Stimulated activated CD4-positive, alpha-beta T cell treated with anti-CD3 and anti-CD28 coated beads, Interleukin-15, amount 100 ng/mL, for 48 hours (primary cell): ENCODE results near the gene ITPRID1.

Experiments used
- DNase-seq, 2 donors: peaks; one replicate each; pipeline ENCODE4 v3.0.0-alpha.2; 2020; ENCODE audit warnings: low read depth in 2 of 2

ITPRID1 gene

DNA sequence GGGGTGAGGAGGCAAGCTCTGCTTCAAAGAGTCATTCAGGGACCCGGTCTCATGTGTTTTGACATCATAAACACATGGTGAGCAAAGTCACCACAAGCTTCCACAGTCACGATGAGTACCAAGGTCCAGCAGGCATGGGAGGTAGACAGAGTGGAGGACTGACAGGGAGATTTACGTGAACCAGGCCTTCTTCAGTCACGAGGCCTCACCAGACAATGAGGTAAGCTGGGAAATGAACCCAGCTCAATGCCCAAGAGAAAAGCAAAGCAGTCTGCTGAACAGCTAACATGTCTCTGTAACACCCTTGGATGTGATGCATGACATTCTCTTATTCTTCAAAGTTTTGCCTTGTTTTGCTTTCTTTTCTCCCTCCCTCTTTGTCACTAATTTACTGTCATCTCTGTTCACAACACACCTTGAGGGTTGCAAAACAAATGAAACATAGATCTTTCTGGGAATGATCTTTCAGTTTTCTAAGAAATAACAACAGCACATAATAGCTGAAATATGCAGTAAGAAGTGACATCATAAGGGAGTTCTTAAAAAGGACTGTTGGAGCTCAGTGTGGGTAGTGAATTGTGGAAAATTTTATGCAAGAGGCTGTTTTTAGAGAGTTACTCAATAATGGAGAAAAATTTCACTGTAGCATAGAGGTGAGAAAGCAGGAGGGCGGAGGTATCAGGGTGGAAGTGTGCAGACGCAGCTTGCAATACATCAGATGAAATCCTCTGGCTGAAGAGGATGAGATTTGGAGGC is 182.1 kb downstream of the ITPRID1 start:
- no peak for DNase-seq

DNA sequence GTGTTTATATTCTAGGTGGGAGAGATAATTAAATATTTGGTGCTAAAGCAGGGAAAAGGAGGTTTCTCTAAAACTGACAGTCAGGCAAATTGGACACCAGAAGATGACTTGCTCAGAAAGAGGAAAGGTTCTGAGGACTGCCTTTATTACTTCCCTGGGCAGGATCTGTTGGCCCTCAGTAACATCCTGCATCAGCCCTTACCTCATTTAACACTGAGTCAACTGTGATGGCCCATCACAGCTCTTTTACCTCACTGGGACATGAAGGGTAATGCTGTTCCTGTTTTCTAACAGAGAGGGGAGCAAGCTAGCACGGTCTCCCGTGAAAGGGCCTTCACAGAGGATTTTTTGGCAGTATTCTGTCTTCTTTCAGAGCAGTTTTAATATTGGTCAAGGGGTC is 185.2 kb downstream of the ITPRID1 start:
- DNase-seq, result no peak

DNA sequence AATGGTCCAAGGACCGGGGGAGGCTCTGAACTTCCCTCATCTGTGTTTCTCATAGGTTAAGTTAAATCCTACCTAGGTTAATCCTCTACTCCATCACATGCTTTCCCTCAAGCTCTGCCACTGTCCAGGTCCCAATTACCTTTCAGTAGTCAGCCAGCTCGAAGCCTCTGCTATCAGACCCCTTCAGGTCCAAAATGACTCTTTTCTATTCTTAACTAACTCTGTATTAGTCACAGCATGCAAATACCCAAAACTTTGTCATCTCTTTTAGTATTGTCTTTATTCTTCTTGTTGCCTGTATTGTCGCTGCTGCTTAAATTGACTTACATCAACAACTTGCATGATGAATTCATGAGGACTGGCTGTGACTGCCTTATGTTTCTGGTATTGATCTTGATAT is 188.5 kb downstream of the ITPRID1 start:
- DNase-seq, result no peak

DNA sequence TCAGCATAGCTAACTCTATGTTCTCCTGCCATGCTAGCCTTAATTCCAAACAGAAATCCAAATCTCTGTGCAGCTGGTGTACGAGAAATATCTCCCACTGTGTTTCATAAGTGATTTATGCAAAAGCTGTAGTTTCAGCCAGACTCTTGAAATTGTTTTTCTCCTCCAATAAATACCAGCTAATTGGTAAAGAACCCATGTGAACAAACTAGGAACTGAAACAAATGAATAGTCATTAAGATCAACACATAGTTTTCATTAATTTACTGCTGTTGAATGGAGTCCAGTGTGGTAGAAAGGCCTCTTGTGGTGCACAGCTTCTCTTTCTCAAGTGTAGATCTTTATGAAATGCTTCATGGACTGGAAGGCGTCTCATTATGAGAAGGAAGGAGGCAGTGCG is 191.5 kb downstream of the ITPRID1 start:
- no peak for DNase-seq

DNA sequence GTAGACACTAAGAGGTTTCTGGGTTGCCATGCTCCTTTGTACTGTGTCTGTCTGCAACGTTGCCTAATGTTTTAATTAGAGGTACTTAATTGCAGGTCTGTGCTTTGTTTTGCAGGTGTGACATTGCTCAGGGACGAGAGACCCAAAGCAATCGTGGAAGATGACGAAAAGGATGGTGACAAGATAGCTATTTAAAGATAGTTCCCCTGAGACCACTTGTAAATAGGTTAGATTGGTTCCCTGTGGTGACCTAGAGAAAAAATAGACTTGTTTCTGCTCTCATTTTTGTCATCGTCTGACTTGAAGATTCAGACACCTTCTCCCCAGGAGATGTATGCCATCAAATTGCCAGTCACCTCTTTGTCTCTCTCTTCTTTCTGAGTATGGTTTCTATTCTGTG is 193.2 kb downstream of the ITPRID1 start:
- DNase-seq, result no peak
